Breast epithelium (tissue), 4 donors: ENCODE results near the gene SYT11. TPM values are rescaled to one million over a fixed set of nuclear protein-coding genes. Genes with fewer than 3 reads are reported as not detected.

Experiments used
- DNase-seq, 2 donors: peaks; one replicate each; pipeline ENCODE4 v3.0.0-alpha.2; 2019; ENCODE audit warnings: low spot score in 2 of 2
- H3K27ac ChIP-seq, 2 donors: fragments of 200-600 bp; sonication (generic) in 1 of 2; one replicate each; pipeline ENCODE4 v1.5.1; 2016 to 2019; ENCODE audit warnings: mild to moderate bottlenecking in 1 of 2
- H3K27me3 ChIP-seq, 2 donors: fragments of 200-600 bp; sonication (generic) in 1 of 2; one replicate each; pipeline versions ENCODE4 v1.5.1 to v1.6.0; 2017 to 2019; ENCODE audit warnings: control low read depth in 1 of 2, mild to moderate bottlenecking in 1 of 2
- H3K36me3 ChIP-seq: fragments of 200-600 bp; one replicate; pipeline ENCODE4 v1.5.1; 2019
- H3K4me1 ChIP-seq, 2 donors: fragments of 200-600 bp; sonication (generic); one replicate each; pipeline ENCODE4 v1.5.1; 2016 to 2019; ENCODE audit warnings: control low read depth in 1 of 2
- H3K4me3 ChIP-seq, 3 donors: fragments of 200-600 bp; sonication (generic); 1 replicate in 2 of 3; 2 replicates in 1 of 3; pipeline ENCODE4 v1.5.1; 2016 to 2019; ENCODE audit warnings: mild to moderate bottlenecking in 3 of 3, moderate library complexity in 2 of 3
- H3K9me3 ChIP-seq, 2 donors: fragments of 200-600 bp; sonication (generic) in 1 of 2; one replicate each; pipeline ENCODE4 v1.5.1; 2016 to 2019; ENCODE audit warnings: control low read depth in 1 of 2
- POLR2A ChIP-seq: fragments of 450-650 bp; IDR thresholded peaks from one replicate; pipeline ENCODE4 v1.6.1; 2016; ENCODE audit warnings: antibody characterized with exemption, mild to moderate bottlenecking, moderate library complexity
- POLR2AphosphoS5 ChIP-seq, 3 donors: sonication (generic); formaldehyde crosslinking; IDR thresholded peaks; one replicate each; pipeline ENCODE4 v1.6.1; 2017; ENCODE audit warnings: antibody characterized with exemption in 3 of 3
- intact Hi-C: fragments of 100-400 bp; cut with DNase I; formaldehyde crosslinking; loops from one replicate; pipeline ENCODE4 v1.15.1; 2023; ENCODE audit warnings: low total_unique reads
- total RNA-seq, 3 donors: library from RNA; depleted of rRNA; stranded (reverse); fragments of >200 nt; gene quantifications; one replicate each; pipeline ENCODE4 v1.1.0, GENCODE V29; 2016
- TF ChIP-seq, protein P1 (sequence below), 3 donors: fragments of 450-650 bp; IDR thresholded peaks; one replicate each; pipeline ENCODE4 v1.5.1; 2016 to 2017; ENCODE audit warnings: antibody characterized with exemption in 3 of 3, mild to moderate bottlenecking in 3 of 3, moderate library complexity in 3 of 3

Gene SYT11
- total RNA-seq, 3 donors from 2014 or later = 4.5 to 8.2 (median 5.0) TPM

DNA sequence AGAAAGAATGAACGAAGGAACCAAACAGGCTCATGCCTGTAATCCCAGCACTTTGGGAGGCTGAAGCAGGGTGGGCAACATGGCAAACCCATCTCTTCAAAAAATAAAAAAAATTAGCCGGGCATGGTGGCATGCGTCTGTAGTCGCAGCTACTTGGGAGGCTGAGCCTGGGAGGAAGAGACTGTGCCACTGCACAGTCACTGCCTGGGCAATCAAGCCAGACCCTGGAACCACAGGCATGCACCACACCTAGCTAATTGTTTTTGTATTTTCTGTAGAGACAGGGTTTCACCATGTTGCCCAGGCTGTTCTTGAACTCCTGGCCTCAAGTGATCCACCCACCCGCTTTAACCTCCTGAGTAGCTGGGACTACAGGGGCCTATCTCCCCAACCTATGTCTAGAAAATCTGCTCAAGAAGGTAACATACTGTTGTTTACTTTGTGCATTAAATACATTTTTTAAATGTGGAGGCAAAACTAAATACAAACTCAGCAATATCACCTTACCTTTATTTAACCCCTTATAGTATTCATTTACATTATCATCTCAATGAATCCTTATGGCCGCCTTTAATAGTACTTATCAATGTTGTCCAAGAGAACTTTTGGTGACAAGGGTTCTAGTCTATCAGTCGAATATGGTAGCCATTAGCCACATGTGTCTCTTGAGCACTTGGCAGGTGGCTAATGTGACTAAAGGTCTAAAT is 72.1 kb downstream of the SYT11 start:
- no peaks in the 10 kb centered on the region for H3K27me3 ChIP-seq
- DNase-seq = no peak
- H3K36me3 ChIP-seq = peaks cover 7% of the 10 kb centered on the region
- peak overlapping the region; percentile 23 to 62 for H3K27ac ChIP-seq
- peak overlapping the region in 2 of 3 donors; percentile 20 to 94 for H3K4me3 ChIP-seq
- TF ChIP-seq POLR2A = no peak
- TF ChIP-seq, protein P1, sequence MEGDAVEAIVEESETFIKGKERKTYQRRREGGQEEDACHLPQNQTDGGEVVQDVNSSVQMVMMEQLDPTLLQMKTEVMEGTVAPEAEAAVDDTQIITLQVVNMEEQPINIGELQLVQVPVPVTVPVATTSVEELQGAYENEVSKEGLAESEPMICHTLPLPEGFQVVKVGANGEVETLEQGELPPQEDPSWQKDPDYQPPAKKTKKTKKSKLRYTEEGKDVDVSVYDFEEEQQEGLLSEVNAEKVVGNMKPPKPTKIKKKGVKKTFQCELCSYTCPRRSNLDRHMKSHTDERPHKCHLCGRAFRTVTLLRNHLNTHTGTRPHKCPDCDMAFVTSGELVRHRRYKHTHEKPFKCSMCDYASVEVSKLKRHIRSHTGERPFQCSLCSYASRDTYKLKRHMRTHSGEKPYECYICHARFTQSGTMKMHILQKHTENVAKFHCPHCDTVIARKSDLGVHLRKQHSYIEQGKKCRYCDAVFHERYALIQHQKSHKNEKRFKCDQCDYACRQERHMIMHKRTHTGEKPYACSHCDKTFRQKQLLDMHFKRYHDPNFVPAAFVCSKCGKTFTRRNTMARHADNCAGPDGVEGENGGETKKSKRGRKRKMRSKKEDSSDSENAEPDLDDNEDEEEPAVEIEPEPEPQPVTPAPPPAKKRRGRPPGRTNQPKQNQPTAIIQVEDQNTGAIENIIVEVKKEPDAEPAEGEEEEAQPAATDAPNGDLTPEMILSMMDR (IDR thresholded peaks at IDR 0.05) = no peak
- TF ChIP-seq POLR2AphosphoS5 (IDR thresholded peaks at IDR 0.05) = no peak
- H3K4me1 ChIP-seq = peaks cover 12 to 19% of the 10 kb centered on the region in 2 donors
- intact Hi-C loops = no loop called here
- no peaks in the 10 kb centered on the region for H3K9me3 ChIP-seq

DNA sequence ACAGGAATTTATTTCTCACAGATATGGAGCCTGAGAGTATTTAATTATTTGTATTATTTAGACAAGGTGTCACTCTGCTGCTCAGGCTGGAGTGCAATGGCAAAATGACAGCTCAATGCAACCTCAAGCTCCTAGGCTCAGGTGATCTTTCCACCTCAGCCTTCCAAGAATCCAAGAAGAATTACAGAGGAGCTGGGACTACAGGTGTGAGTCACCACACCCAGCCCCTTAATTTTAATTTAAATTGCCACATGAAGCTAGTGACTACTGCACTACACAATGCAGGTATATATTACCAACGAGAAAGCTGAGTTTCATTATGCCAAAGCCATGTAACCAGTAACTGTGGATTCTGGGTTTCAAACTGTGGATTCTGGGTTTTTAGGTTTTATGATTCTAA is 72.7 kb downstream of the SYT11 start:
- Histone ChIP-seq H3K36me3 (peaks cover 3% of the 10 kb centered on the region), H3K27ac (peak overlapping the region; percentile 23 to 62), H3K4me3 (peak overlapping the region in 2 of 3 donors; percentile 20 to 94), H3K9me3 (no peaks in the 10 kb centered on the region), H3K4me1 (peaks cover 12 to 19% of the 10 kb centered on the region in 2 donors), H3K27me3 (no peaks in the 10 kb centered on the region)
- intact Hi-C loops = no loop called here
- TF ChIP-seq, protein P1 (IDR thresholded peaks at IDR 0.05) = no peak
- no peak for TF ChIP-seq POLR2AphosphoS5 (IDR thresholded peaks at IDR 0.05)
- no peak for TF ChIP-seq POLR2A
- no peak for DNase-seq

DNA sequence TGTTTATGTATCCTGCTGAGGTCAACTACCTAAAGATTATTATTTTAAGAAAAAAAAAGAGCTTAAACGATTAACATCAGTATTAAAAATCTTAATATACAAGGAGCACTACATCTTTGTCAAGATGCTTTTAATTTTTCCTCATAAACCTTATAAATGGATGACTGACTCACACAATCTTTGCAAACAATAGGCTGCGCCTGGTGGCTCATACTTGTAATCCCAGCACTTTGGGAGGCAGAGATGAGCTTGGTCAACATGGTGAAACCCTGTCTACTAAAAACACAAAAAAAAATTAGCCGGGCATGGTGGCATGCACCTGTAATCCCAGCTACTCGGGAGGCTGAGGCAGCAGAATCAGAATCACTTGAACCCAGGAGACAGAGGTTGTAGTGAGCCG is 73.1 kb downstream of the SYT11 start:
- H3K36me3 ChIP-seq = peaks cover 3% of the 10 kb centered on the region

DNA sequence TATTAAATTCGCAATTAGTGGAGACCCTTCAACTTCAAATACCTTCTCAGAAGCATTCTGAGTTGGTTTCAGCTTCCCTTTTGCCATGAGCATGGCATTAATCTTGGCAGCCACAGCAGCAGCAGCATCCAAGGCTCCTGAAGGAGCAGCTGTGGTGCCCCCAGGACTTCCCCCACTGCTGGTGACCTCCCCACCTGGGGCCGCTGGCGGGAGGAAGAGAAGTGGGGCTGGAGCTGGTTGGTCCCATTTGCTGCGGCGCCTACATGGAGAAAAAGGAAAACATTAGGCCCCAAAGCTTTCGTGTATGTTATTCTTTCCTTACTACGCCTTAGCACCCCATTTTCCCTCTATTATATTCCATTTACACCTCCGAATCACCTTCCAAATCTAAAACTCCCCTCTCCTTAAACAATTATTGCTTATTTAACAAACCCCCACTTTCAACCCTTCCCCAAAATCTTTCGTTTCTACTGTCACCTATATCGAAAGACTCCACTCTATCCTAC is 74.3 kb downstream of the SYT11 start:
- TF ChIP-seq POLR2A (no peak), POLR2AphosphoS5 (IDR thresholded peaks at IDR 0.05) (no peak)
- TF ChIP-seq, protein P1 (IDR thresholded peaks at IDR 0.05) = no peak
- DNase-seq = no peak
- Histone ChIP-seq H3K36me3 (peaks cover 3% of the 10 kb centered on the region), H3K9me3 (no peaks in the 10 kb centered on the region), H3K4me1 (peaks cover 12 to 19% of the 10 kb centered on the region in 2 donors), H3K4me3 (peak overlapping the region; percentile 58 to 94 (median 78)), H3K27me3 (no peaks in the 10 kb centered on the region), H3K27ac (peak overlapping the region; percentile 89 to 96)
- intact Hi-C loops = no loop called here

More for the DNA sequence above, 73.1 kb downstream of the SYT11 start:
- H3K9me3 ChIP-seq = no peaks in the 10 kb centered on the region
- H3K27me3 ChIP-seq = no peaks in the 10 kb centered on the region
- DNase-seq = no peak
- TF ChIP-seq POLR2A = no peak
- no peak for TF ChIP-seq POLR2AphosphoS5 (IDR thresholded peaks at IDR 0.05)
- TF ChIP-seq, protein P1 (IDR thresholded peaks at IDR 0.05) = no peak
- H3K4me3 ChIP-seq = peak overlapping the region in 2 of 3 donors; percentile 58 to 94
- peak overlapping the region in 1 of 2 donors; percentile 89 for H3K27ac ChIP-seq
- intact Hi-C loops = no loop called here
- peaks cover 12 to 19% of the 10 kb centered on the region in 2 donors for H3K4me1 ChIP-seq
